GM23248 (cell line): Measurements from ENCODE around the gene COLEC11. TPM values are rescaled to one million over a fixed set of nuclear protein-coding genes. Genes with fewer than 3 reads are reported as not detected.

Source experiments
- DNase-seq: peaks from one replicate; pipeline ENCODE4 v3.0.0-alpha.2; 2015
- H2AFZ ChIP-seq: fragments of 200-600 bp; sonication (generic); 2 replicates; pipeline ENCODE4 v1.6.1; 2016; ENCODE audit warnings: antibody characterized with exemption
- H3F3A ChIP-seq: fragments of 200-600 bp; sonication (generic); 2 replicates; pipeline ENCODE4 v1.6.1; 2016; ENCODE audit warnings: mild to moderate bottlenecking, antibody characterized with exemption, mixed run types; ENCODE audit not compliant: insufficient read depth
- H3K27ac ChIP-seq: fragments of 200-600 bp; sonication (generic); 2 replicates; pipeline ENCODE4 v1.5.1; 2016; ENCODE audit warnings: mild to moderate bottlenecking
- H3K27me3 ChIP-seq: fragments of 200-600 bp; sonication (generic); replicated peaks from 2 replicates; pipeline ENCODE4 v1.6.1; 2016; ENCODE audit warnings: mild to moderate bottlenecking; ENCODE audit not compliant: insufficient read depth
- H3K36me3 ChIP-seq: fragments of 200-600 bp; sonication (generic); 2 replicates; pipeline ENCODE4 v1.6.1; 2016; ENCODE audit warnings: low read depth, mild to moderate bottlenecking
- H3K4me1 ChIP-seq: fragments of 200-600 bp; sonication (generic); 2 replicates; pipeline ENCODE4 v1.6.1; 2016; ENCODE audit warnings: mild to moderate bottlenecking; ENCODE audit not compliant: insufficient read depth
- H3K4me2 ChIP-seq: fragments of 200-600 bp; sonication (generic); one replicate; pipeline ENCODE4 v1.6.1; 2016; ENCODE audit warnings: mild to moderate bottlenecking; ENCODE audit not compliant: unreplicated experiment
- H3K4me3 ChIP-seq: fragments of 200-600 bp; sonication (generic); 2 replicates; pipeline ENCODE4 v1.5.1; 2016; ENCODE audit warnings: mild to moderate bottlenecking
- H3K79me2 ChIP-seq: fragments of 200-600 bp; sonication (generic); 2 replicates; pipeline ENCODE4 v1.6.1; 2016; ENCODE audit warnings: mild to moderate bottlenecking; ENCODE audit not compliant: insufficient read depth
- H3K9ac ChIP-seq: fragments of 200-600 bp; sonication (generic); 2 replicates; pipeline ENCODE4 v1.6.1; 2016; ENCODE audit warnings: mild to moderate bottlenecking
- H3K9me2 ChIP-seq: fragments of 200-600 bp; sonication (generic); 2 replicates; pipeline ENCODE4 v1.6.1; 2016; ENCODE audit warnings: mixed run types, mild to moderate bottlenecking, moderate library complexity; ENCODE audit not compliant: insufficient read depth
- H3K9me3 ChIP-seq: fragments of 200-600 bp; sonication (generic); one replicate; pipeline ENCODE4 v1.6.1; 2017; ENCODE audit warnings: low read depth
- H4K20me1 ChIP-seq: fragments of 200-600 bp; sonication (generic); 2 replicates; pipeline ENCODE4 v1.6.0; 2016; ENCODE audit not compliant: insufficient read depth
- EZH2 ChIP-seq: fragments of 200-600 bp; sonication (generic); IDR thresholded peaks from 2 replicates; pipeline ENCODE4 v1.6.1; 2018; ENCODE audit warnings: antibody characterized with exemption, mild to moderate bottlenecking; ENCODE audit not compliant: insufficient read depth, poor library complexity, severe bottlenecking
- EZH2phosphoT487 ChIP-seq: fragments of 200-600 bp; sonication (generic); IDR thresholded peaks from 2 replicates; pipeline ENCODE4 v1.6.1; 2018; ENCODE audit warnings: antibody characterized with exemption, moderate library complexity, mild to moderate bottlenecking, low read depth; ENCODE audit not compliant: insufficient read depth
- WGBS, 2 experiments: methylation state at CpG; one replicate each; pipeline ENCODE4 v1.1.6; 2015 to 2017; ENCODE audit warnings: low lambda C conversion rate in 2 of 2, low coverage in 1 of 2; ENCODE audit errors: missing lambda C conversion rate in 2 of 2; 5-methylcytosine and 5-hydroxymethylcytosine counted together
- in situ Hi-C: fragments of 300-500 bp; cut with MboI; formaldehyde crosslinking; loops from 2 replicates; pipeline ENCODE4 v1.15.0; 2020
- polyA plus RNA-seq: library from polyadenylated mRNA; unstranded; fragments of >200 nt; fragmentation: Nextera tagmentation; extraction: Ambion mirVana; gene quantifications from 2 replicates; pipeline ENCODE4 v1.2.1, GENCODE V29; 2016
- total RNA-seq: library from RNA; depleted of rRNA; stranded (reverse); fragments of >200 nt; shearing (Covaris generic); gene quantifications from 2 replicates; pipeline ENCODE4 v1.2.3, GENCODE V29; 2014

Gene COLEC11
- total and polyA plus RNA-seq, 2 experiments from 2014 or later: not detected

GRCh38 chr2:3602553-3603339 is 7.8 kb downstream of the COLEC11 start:
- no peaks in the 10 kb centered on the region for H3K79me2 ChIP-seq
- H3K4me1 ChIP-seq: no peaks in the 10 kb centered on the region
- H3K27me3 ChIP-seq: peaks cover 4% of the 10 kb centered on the region; the same call in 1 of the 2 replicates
- no peaks in the 10 kb centered on the region for H3F3A ChIP-seq
- no peaks in the 10 kb centered on the region for H3K9me2 ChIP-seq
- no peak overlapping the region for H3K4me2 ChIP-seq
- no peak overlapping the region for H2AFZ ChIP-seq
- H3K27ac ChIP-seq: no peak overlapping the region
- no peak for DNase-seq
- no peaks in the 10 kb centered on the region for H4K20me1 ChIP-seq
- TF ChIP-seq EZH2: no peak
- in situ Hi-C loops: no loop called here
- H3K4me3 ChIP-seq: no peak overlapping the region
- 47 to 50% methylated on average over 20 to 25 of the region's 25 CpGs for WGBS, 2 experiments
- H3K36me3 ChIP-seq: no peaks in the 10 kb centered on the region
- H3K9me3 ChIP-seq: no peaks in the 10 kb centered on the region
- H3K9ac ChIP-seq: no peak overlapping the region

GRCh38 chr2:3603536-3604206 is 8.8 kb downstream of the COLEC11 start:
- Histone ChIP-seq H2AFZ (no peak overlapping the region), H3K36me3 (no peaks in the 10 kb centered on the region), H3F3A (no peaks in the 10 kb centered on the region), H3K27ac (no peak overlapping the region), H3K9me3 (no peaks in the 10 kb centered on the region), H3K4me2 (no peak overlapping the region), H3K9me2 (no peaks in the 10 kb centered on the region), H3K4me3 (no peak overlapping the region), H3K27me3 (peaks cover 4% of the 10 kb centered on the region; the same call in 1 of the 2 replicates), H3K9ac (no peak overlapping the region), H3K79me2 (no peaks in the 10 kb centered on the region), H3K4me1 (no peaks in the 10 kb centered on the region), H4K20me1 (no peaks in the 10 kb centered on the region)
- no peak for TF ChIP-seq EZH2
- no peak for TF ChIP-seq EZH2phosphoT487
- WGBS, 2 experiments: 70 to 73% methylated on average over 18 to 19 of the region's 19 CpGs
- in situ Hi-C loops: no loop called here
- DNase-seq: no peak

- no peaks in the 10 kb centered on the region for H3K4me1 ChIP-seq
- no peak overlapping the region for H3K4me3 ChIP-seq
- H3K27me3 ChIP-seq: peaks cover 8% of the 10 kb centered on the region; the same call in 1 of the 2 replicates
- H3K79me2 ChIP-seq: no peaks in the 10 kb centered on the region
- TF ChIP-seq EZH2phosphoT487 (no peak), EZH2 (no peak)
- H3K9ac ChIP-seq: no peak overlapping the region
- no peak overlapping the region for H3K27ac ChIP-seq
- no peaks in the 10 kb centered on the region for H3K9me3 ChIP-seq
- no peak for DNase-seq
- in situ Hi-C loops: no loop called here
- H3K4me2 ChIP-seq: no peak overlapping the region
- 72 to 73% methylated on average over 16 of the region's 16 CpGs for WGBS, 2 experiments
- H3K36me3 ChIP-seq: no peaks in the 10 kb centered on the region
- no peaks in the 10 kb centered on the region for H3K9me2 ChIP-seq
- H3F3A ChIP-seq: no peaks in the 10 kb centered on the region
- H2AFZ ChIP-seq: no peak overlapping the region
- H4K20me1 ChIP-seq: no peaks in the 10 kb centered on the region
These were observed 9.4 kb downstream of the COLEC11 start for GRCh38 chr2:3604207-3604877.

- in situ Hi-C loops: no loop called here
- H3K4me1 ChIP-seq: no peaks in the 10 kb centered on the region
- TF ChIP-seq EZH2 (no peak), EZH2phosphoT487 (no peak)
- H3F3A ChIP-seq: no peaks in the 10 kb centered on the region
- no peaks in the 10 kb centered on the region for H3K9me3 ChIP-seq
- H3K9me2 ChIP-seq: no peaks in the 10 kb centered on the region
- peak; percentile 64 for DNase-seq
- H3K79me2 ChIP-seq: no peaks in the 10 kb centered on the region
- H3K27ac ChIP-seq: no peak overlapping the region
- no peaks in the 10 kb centered on the region for H3K36me3 ChIP-seq
- H3K4me2 ChIP-seq: no peak overlapping the region
- peaks cover 8% of the 10 kb centered on the region; the same call in 1 of the 2 replicates for H3K27me3 ChIP-seq
- H3K9ac ChIP-seq: no peak overlapping the region
- no peak overlapping the region for H3K4me3 ChIP-seq
- 63 to 77% methylated on average over 16 to 42 of the region's 44 CpGs for WGBS, 2 experiments
- H4K20me1 ChIP-seq: no peaks in the 10 kb centered on the region
- no peak overlapping the region for H2AFZ ChIP-seq
These were observed 10.4 kb downstream of the COLEC11 start for GRCh38 chr2:3604991-3605961.
